Endothelial cell of umbilical vein (primary cell): ENCODE results near the gene DUSP22.

Experiments
- CTCF ChIP-seq, 2 donors: IDR thresholded peaks; 1 replicate in 1 of 2; 2 replicates in 1 of 2; pipeline ENCODE4 v1.5.1; 2011; ENCODE audit warnings: low read length in 2 of 2, mild to moderate bottlenecking in 2 of 2, moderate library complexity in 2 of 2, control low read depth in 1 of 2, inconsistent platforms in 1 of 2, low read depth in 1 of 2; ENCODE audit not compliant: insufficient read depth in 1 of 2; ENCODE audit errors: extremely low read depth in 1 of 2
- EZH2 ChIP-seq: IDR thresholded peaks from 2 replicates; pipeline ENCODE4 v1.6.1; 2012; ENCODE audit warnings: borderline replicate concordance, low read depth, mild to moderate bottlenecking, moderate library complexity, low read length, inconsistent platforms; ENCODE audit not compliant: severe bottlenecking
- MAX ChIP-seq: IDR thresholded peaks from 2 replicates; pipeline ENCODE4 v1.6.1; 2011; ENCODE audit not compliant: insufficient read depth, insufficient read length
- MYC ChIP-seq: IDR thresholded peaks from one replicate; pipeline ENCODE4 v1.6.1; 2011; ENCODE audit warnings: mild to moderate bottlenecking, low read depth, low read length
- POLR2A ChIP-seq: IDR thresholded peaks from 2 replicates; pipeline ENCODE4 v1.6.1; 2012; ENCODE audit warnings: low read depth, mild to moderate bottlenecking, control low read depth, low read length
- POLR2AphosphoS5 ChIP-seq: IDR thresholded peaks from 2 replicates; pipeline ENCODE4 v1.6.1; 2012; ENCODE audit warnings: low read depth, mild to moderate bottlenecking, control low read depth, low read length, moderate library complexity; ENCODE audit not compliant: insufficient read depth

DNA sequence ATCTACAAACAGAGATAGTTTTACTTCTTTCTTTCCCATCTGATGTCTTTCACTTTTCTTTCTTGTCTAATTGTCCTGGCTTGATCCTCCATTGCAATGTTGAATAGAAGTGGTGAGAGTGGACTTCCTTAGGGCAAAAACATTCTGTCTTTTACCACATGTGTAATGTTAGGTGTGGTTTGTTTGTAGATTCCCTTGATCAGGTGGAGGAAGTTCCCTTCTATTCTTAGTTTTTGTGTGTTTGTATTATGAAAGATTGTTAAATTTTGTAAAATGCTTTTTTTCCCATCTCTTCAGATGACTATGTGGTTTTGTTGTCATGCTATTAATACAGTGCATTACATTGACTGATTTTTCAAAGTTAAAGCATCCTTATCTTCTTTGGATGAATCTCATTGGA is 41.6 kb upstream of the DUSP22 start:
- TF ChIP-seq POLR2AphosphoS5 (no peak), CTCF (IDR thresholded peaks at IDR 0.05; ENCODE audit: extremely low read depth in 1 of 2, insufficient read depth in 1 of 2, low read depth in 1 of 2, low read length in 2 of 2) (no peak), POLR2A (no peak), MAX (no peak), EZH2 (no peak), MYC (no peak)
